HL-60/S4 (cell line): Measurements from ENCODE around the gene WDR49.

Experiments used
- in situ Hi-C: fragments of 300-500 bp; cut with MboI; formaldehyde crosslinking; loops from 2 replicates; pipeline ENCODE4 v1.14.3; 2022; ENCODE audit warnings: low sequenced_read_pairs

The WDR49 gene

GRCh38 chr3:167653760-167654159 lies at the start of gene WDR49:
WDR49 (minus strand) TSS chr3:167653942; CDS start chr3:167653425, 517 bp downstream.
- in situ Hi-C loops: no loop called here

- in situ Hi-C loops: no loop called here
Measured at GRCh38 chr3:167700926-167701325, 47.2 kb upstream of the WDR49 start.

- in situ Hi-C loops: no loop called here
Measured at GRCh38 chr3:167700046-167700445, 46.3 kb upstream of the WDR49 start.

- in situ Hi-C loops: no loop called here
Measured at GRCh38 chr3:167694121-167694520, 40.4 kb upstream of the WDR49 start.

- in situ Hi-C loops: no loop called here
Measured at GRCh38 chr3:167691366-167691765, 37.6 kb upstream of the WDR49 start.

GRCh38 chr3:167684388-167684993 lies 30.7 kb upstream of the WDR49 start:
- in situ Hi-C loops: no loop called here

- in situ Hi-C loops: no loop called here
Measured at GRCh38 chr3:167679526-167679925, 25.8 kb upstream of the WDR49 start.

GRCh38 chr3:167675848-167676247 lies 22.1 kb upstream of the WDR49 start:
- in situ Hi-C loops: no loop called here

- in situ Hi-C loops: no loop called here
Measured at GRCh38 chr3:167673221-167673620, 19.5 kb upstream of the WDR49 start.

- in situ Hi-C loops: no loop called here
Measured at GRCh38 chr3:167671878-167672427, 18.2 kb upstream of the WDR49 start.

- in situ Hi-C loops: no loop called here
Measured at GRCh38 chr3:167669699-167670098, 16.0 kb upstream of the WDR49 start.

- in situ Hi-C loops: no loop called here
Measured at GRCh38 chr3:167668651-167669050, 14.9 kb upstream of the WDR49 start.

- in situ Hi-C loops: no loop called here
Measured at GRCh38 chr3:167666563-167666962, 12.8 kb upstream of the WDR49 start.

GRCh38 chr3:167662919-167663400 lies 9.2 kb upstream of the WDR49 start:
- in situ Hi-C loops: no loop called here

- in situ Hi-C loops: no loop called here
Measured at GRCh38 chr3:167657684-167658225, 4.0 kb upstream of the WDR49 start.

GRCh38 chr3:167656821-167657220 lies 3.1 kb upstream of the WDR49 start:
- in situ Hi-C loops: no loop called here

- in situ Hi-C loops: no loop called here
Measured at GRCh38 chr3:167653155-167653554, 587 bp downstream of the WDR49 start.

- in situ Hi-C loops: no loop called here
Measured at GRCh38 chr3:167651826-167652225, 1.9 kb downstream of the WDR49 start.

GRCh38 chr3:167650459-167650858 lies 3.3 kb downstream of the WDR49 start:
- in situ Hi-C loops: no loop called here

- in situ Hi-C loops: no loop called here
Measured at GRCh38 chr3:167649746-167650145, 4.0 kb downstream of the WDR49 start.

GRCh38 chr3:167644611-167645010 lies 9.1 kb downstream of the WDR49 start:
- in situ Hi-C loops: no loop called here

GRCh38 chr3:167631471-167631870 lies 22.3 kb downstream of the WDR49 start:
- in situ Hi-C loops: no loop called here

GRCh38 chr3:167626490-167626889 lies 27.3 kb downstream of the WDR49 start:
- in situ Hi-C loops: no loop called here
